SIG-M5 (cell line): ENCODE measurements around the gene SREBF2.
"Not testable (repeated sequence)": the region's sequence is repeated elsewhere in the genome, so short reads cannot be mapped to it uniquely, and the experiment has no call there.

Experiments used
- DNase-seq: peaks from one replicate; lab custom pipeline; 2025; lab: John Stamatoyannopoulos, UW

The SREBF2 gene

DNA sequence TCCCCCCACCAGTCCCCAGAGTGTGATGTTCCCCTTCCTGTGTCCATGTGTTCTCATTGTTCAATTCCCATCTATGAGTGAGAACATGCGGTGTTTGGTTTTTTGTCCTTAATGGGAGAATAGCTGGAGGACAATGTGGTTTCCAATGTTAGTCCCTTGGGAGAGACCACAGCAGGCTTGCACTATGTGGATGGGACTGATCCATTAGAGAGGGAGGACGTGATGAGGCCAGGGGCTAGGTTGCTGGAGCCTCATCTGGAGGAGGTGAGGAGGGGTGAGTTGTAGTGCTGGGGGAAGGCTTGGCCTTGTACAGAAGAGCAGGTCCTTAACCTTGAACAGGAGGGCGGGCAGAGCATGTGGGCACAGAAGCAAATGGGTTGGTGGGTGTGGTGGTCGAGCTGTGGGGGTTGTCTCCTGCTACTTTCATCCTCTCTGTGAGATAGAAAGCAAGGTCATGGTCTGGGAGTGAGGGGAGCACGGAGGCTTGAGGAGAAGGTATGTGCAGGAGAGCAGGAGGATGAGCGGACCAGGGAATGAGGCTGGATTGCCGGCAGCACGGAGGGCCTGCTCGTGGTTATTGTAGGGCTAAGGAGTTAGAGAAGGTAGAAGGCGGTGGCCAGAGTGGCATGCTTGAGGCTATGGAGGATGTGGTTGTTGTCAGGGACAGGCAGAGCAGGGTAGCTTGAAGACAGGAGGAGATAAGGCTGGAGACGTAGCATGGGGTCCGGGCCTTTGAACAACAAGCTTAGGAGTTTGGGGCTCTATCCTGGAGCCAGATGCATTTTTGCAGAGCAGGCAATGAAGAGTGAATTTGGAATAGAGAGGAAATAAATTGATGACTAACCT lies 11.2 kb upstream of the SREBF2 start:
- DNase-seq: no peak

GRCh38 chr22:41822317-41823057 lies 10.4 kb upstream of the SREBF2 start:
- no peak for DNase-seq

DNA sequence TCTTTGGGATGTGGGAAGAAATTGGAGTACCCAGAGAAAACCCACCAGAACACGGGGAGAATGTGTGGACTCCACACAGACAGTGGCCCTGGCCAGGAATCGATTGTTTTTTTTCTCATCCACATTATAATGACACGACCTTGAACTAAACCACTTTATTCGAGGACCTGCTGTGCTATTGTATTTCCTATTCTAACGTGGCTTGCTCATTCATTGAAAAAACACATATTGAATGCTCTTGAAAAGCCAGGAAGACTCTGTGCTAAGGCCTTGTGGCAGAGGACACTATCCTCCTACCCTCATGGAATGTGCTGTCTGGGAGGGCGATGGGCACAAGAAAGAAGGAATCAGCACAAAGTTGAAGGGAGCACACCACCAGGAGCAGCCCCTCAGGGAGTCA lies 9.1 kb upstream of the SREBF2 start:
- no peak for DNase-seq

GRCh38 chr22:41825376-41825775 lies 7.5 kb upstream of the SREBF2 start:
- DNase-seq: no peak

GRCh38 chr22:41826021-41826420 lies 6.9 kb upstream of the SREBF2 start:
- no peak for DNase-seq

GRCh38 chr22:41826430-41827383 lies 6.2 kb upstream of the SREBF2 start:
- DNase-seq: no peak

- DNase-seq: no peak
Observed at GRCh38 chr22:41827671-41828070, 5.2 kb upstream of the SREBF2 start.

DNA sequence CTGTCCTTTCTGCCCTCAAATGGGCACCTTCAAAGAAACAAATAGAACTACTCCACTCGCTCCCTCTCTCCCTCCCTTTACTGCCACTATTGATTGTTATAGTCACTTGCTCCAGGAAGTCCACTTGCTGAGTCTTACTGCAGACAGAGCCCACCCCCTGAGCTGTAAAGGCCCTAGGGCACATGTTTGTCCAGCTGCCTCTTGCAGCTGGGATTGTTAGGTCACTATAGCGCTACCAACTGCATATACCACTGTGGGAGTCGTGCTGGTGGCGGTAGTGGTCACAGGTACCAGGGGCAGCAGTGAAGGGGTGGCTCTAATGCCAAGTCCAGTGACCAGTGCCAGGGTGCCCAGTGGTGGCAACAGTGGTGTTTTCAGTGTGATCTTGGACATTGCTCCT lies 4.4 kb upstream of the SREBF2 start:
- DNase-seq: no peak

DNA sequence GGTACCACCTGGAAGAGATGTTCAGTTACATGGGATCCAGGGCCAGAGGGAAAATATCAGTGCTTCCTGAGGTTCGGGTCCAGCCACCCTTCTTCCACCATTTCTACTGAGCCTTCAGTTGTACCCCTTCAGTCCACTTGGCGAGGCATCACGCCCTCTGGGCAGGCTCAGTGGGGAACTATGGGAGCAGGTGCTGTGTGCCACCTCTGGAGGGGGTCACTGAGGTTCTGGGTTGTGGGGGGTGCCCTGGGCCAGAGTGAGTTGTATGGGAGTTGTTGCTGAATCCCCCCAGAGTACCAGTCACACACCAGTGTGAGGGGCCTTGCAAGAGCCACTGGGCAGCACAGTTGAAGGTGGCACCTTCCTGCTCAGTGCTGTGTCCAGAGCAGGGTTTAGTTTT lies 2.7 kb upstream of the SREBF2 start:
- no peak for DNase-seq

- no peak for DNase-seq
Observed at GRCh38 chr22:41831383-41831782, 1.5 kb upstream of the SREBF2 start.

GRCh38 chr22:41831828-41832552 lies 915 bp upstream of the SREBF2 start:
- DNase-seq: no peak

GRCh38 chr22:41833369-41834004 lies 582 bp downstream of the SREBF2 start:
- no peak for DNase-seq

- DNase-seq: no peak
Observed at GRCh38 chr22:41834005-41834944, 1.4 kb downstream of the SREBF2 start.

DNA sequence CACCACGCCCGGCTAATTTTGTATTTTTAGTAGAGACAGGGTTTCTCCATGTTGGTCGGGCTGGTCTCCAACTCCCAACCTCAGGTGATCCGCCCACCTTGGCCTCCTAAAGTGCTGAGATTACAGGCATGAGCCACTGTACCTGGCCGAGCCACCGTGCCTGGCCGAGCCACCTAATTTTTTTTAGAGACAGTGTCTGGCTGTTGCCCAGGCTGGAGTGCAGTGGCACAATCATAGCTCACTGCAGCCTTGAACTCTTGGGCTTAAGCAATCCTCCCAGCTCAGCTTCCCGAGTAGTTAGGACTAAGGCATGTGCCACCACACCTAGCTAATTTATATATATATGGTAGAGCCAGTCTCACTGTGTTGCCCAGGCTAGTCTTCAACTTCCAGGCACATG lies 2.6 kb downstream of the SREBF2 start:
- DNase-seq: not testable (repeated sequence)

DNA sequence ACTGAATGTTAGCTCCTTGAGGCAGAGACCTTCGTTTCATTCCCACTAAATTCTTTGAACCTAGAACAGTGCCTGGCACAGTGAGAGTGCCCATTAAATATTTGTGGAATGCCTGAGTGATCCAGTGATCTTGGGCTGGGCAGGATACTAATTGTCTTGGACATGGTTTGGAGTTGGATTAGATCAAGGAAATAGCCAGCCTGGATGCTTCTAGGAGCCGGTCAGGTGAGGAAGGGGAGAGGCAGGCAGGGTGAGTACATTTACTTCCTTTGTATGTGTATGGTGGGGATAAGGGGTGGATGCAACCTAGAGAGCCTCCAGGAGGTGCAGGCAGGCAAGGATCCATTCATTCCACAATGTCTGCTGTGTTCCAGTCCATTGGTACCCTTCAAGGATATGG lies 3.6 kb downstream of the SREBF2 start:
- DNase-seq: no peak

- no peak for DNase-seq
Observed at GRCh38 chr22:41838842-41839618, 6.1 kb downstream of the SREBF2 start.

DNA sequence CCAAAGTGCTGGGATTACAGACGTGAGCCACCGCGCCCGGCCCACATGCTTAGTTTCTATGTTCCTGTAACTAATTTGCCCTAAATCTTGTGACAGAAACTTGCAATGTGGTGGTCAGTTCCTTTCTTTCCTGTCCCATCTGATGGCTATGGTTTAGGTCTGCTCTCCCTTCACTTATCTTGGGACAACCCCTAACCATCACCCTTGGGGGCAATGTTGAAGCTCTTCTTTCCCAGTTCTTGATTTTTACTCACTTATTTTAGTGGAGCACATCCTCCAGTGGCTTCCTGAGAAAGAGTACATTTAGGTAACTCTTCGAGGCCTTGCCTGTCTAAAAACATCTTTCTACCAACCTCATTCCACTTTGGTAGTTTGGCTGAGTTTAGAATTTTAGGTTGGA lies 7.3 kb downstream of the SREBF2 start:
- DNase-seq: no peak

GRCh38 chr22:41841085-41841712 lies 8.3 kb downstream of the SREBF2 start:
- no peak for DNase-seq
